ENCODE results near the gene GPC3.

- TF ChIP-seq, protein P1, sequence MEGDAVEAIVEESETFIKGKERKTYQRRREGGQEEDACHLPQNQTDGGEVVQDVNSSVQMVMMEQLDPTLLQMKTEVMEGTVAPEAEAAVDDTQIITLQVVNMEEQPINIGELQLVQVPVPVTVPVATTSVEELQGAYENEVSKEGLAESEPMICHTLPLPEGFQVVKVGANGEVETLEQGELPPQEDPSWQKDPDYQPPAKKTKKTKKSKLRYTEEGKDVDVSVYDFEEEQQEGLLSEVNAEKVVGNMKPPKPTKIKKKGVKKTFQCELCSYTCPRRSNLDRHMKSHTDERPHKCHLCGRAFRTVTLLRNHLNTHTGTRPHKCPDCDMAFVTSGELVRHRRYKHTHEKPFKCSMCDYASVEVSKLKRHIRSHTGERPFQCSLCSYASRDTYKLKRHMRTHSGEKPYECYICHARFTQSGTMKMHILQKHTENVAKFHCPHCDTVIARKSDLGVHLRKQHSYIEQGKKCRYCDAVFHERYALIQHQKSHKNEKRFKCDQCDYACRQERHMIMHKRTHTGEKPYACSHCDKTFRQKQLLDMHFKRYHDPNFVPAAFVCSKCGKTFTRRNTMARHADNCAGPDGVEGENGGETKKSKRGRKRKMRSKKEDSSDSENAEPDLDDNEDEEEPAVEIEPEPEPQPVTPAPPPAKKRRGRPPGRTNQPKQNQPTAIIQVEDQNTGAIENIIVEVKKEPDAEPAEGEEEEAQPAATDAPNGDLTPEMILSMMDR (IDR thresholded peaks at IDR 0.05), result no peak
- TF ChIP-seq POLR2A (IDR thresholded peaks at IDR 0.05), result no peak
Measured at GRCh38 chrX:133661962-133662839, 323.2 kb downstream of the GPC3 start.

Measured in thyroid gland (tissue), 4 donors.